ENCODE measurements around the gene BSDC1.

DNA sequence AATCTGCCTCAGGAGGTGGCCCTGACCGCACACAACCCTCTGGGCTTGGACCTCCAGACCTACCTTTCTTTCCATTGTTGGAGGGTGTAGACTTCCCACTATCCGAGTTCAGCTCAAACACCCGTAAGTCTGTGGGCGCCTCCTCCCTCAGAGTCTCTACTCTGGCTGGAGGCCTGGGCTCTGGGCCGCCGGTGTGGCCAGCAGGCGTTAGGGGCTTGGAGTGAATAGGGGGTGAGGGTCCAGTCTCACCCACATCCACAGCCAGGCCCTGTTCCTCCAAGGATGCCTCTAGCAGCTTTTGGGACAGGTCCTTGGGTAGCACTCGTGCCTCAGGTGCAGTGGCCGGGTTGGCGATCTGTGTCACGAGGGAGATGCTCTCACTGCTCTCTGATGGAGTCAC lies 18.0 kb downstream of the BSDC1 start:
- TF ChIP-seq ZFP37 (CRISPR knock-in tag; IDR thresholded peaks at IDR 0.05; ENCODE audit: borderline replicate concordance) (no peak), ZNF550 (CRISPR knock-in tag; IDR thresholded peaks at IDR 0.05; ENCODE audit: borderline replicate concordance) (no peak), ZBTB7A (CRISPR knock-in tag; IDR thresholded peaks at IDR 0.05) (no peak), RBFOX2 (IDR thresholded peaks at IDR 0.05; ENCODE audit: low read depth, low read length) (no peak), SMC3 (IDR thresholded peaks at IDR 0.05; ENCODE audit: low read length) (no peak), CAMTA2 (CRISPR knock-in tag; IDR thresholded peaks at IDR 0.05; ENCODE audit: borderline replicate concordance) (no peak), POLR2AphosphoS2 (IDR thresholded peaks at IDR 0.05; ENCODE audit: low read depth, low read length) (no peak), TAF1 (CRISPR knock-in tag; IDR thresholded peaks at IDR 0.05) (no peak), ZNF709 (CRISPR knock-in tag; IDR thresholded peaks at IDR 0.05) (no peak), ZIK1 (CRISPR knock-in tag; IDR thresholded peaks at IDR 0.05; ENCODE audit: borderline replicate concordance, low read depth) (no peak), POLR2A (IDR thresholded peaks at IDR 0.05; ENCODE audit: insufficient read depth in 1 of 2, low read depth in 2 of 2, low read length in 2 of 2) (no peak)
- TF ChIP-seq, protein P1, sequence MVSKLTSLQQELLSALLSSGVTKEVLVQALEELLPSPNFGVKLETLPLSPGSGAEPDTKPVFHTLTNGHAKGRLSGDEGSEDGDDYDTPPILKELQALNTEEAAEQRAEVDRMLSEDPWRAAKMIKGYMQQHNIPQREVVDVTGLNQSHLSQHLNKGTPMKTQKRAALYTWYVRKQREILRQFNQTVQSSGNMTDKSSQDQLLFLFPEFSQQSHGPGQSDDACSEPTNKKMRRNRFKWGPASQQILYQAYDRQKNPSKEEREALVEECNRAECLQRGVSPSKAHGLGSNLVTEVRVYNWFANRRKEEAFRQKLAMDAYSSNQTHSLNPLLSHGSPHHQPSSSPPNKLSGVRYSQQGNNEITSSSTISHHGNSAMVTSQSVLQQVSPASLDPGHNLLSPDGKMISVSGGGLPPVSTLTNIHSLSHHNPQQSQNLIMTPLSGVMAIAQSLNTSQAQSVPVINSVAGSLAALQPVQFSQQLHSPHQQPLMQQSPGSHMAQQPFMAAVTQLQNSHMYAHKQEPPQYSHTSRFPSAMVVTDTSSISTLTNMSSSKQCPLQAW (CRISPR knock-in tag; IDR thresholded peaks at IDR 0.05): no peak
- TF ChIP-seq, protein P2, sequence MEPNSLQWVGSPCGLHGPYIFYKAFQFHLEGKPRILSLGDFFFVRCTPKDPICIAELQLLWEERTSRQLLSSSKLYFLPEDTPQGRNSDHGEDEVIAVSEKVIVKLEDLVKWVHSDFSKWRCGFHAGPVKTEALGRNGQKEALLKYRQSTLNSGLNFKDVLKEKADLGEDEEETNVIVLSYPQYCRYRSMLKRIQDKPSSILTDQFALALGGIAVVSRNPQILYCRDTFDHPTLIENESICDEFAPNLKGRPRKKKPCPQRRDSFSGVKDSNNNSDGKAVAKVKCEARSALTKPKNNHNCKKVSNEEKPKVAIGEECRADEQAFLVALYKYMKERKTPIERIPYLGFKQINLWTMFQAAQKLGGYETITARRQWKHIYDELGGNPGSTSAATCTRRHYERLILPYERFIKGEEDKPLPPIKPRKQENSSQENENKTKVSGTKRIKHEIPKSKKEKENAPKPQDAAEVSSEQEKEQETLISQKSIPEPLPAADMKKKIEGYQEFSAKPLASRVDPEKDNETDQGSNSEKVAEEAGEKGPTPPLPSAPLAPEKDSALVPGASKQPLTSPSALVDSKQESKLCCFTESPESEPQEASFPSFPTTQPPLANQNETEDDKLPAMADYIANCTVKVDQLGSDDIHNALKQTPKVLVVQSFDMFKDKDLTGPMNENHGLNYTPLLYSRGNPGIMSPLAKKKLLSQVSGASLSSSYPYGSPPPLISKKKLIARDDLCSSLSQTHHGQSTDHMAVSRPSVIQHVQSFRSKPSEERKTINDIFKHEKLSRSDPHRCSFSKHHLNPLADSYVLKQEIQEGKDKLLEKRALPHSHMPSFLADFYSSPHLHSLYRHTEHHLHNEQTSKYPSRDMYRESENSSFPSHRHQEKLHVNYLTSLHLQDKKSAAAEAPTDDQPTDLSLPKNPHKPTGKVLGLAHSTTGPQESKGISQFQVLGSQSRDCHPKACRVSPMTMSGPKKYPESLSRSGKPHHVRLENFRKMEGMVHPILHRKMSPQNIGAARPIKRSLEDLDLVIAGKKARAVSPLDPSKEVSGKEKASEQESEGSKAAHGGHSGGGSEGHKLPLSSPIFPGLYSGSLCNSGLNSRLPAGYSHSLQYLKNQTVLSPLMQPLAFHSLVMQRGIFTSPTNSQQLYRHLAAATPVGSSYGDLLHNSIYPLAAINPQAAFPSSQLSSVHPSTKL (CRISPR knock-in tag; IDR thresholded peaks at IDR 0.05): no peak

Data from HepG2 (cell line).